OCI-LY3 (cell line): ENCODE measurements around the gene KRT84.

Source experiments
- CTCF ChIP-seq: fragments of 200-600, 300-600 bp; sonication (generic); IDR thresholded peaks from 2 replicates; pipeline ENCODE4 v1.5.1; 2014; ENCODE audit warnings: antibody characterized with exemption, low read length, low read depth
- EZH2phosphoT487 ChIP-seq: fragments of 200-600 bp; shearing (Covaris generic); IDR thresholded peaks from 2 replicates; pipeline ENCODE4 v1.6.1; 2018; ENCODE audit warnings: antibody characterized with exemption, mixed run types, low read depth

DNA sequence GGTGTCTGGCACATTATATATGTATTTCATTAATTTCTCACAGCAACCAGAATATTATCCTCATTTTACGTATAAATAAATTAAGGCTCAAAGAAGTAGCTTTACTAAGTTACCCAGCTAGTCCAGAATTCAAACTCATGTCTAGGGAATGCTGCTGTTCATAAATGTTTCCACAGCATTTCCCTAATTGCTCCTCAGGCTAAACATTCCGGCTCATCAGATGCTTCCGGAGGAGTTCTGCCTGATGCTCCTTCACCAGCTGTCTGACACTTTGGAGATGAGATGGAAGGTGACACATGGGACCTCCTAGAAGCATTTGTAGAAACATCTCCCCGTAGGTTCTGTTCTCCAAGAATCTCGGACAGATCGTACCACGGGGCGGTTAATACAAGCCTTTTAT, 30.3 kb downstream of the KRT84 start:
- TF ChIP-seq EZH2phosphoT487 (no peak), CTCF (no peak)
